ENCODE data around the gene RABGEF1. TPM values are rescaled to one million over a fixed set of nuclear protein-coding genes. Genes with fewer than 3 reads are reported as not detected.

RABGEF1 gene
- total and polyA plus RNA-seq, 2 experiments from 2014 or later: 16.3 to 28.1 TPM

DNA sequence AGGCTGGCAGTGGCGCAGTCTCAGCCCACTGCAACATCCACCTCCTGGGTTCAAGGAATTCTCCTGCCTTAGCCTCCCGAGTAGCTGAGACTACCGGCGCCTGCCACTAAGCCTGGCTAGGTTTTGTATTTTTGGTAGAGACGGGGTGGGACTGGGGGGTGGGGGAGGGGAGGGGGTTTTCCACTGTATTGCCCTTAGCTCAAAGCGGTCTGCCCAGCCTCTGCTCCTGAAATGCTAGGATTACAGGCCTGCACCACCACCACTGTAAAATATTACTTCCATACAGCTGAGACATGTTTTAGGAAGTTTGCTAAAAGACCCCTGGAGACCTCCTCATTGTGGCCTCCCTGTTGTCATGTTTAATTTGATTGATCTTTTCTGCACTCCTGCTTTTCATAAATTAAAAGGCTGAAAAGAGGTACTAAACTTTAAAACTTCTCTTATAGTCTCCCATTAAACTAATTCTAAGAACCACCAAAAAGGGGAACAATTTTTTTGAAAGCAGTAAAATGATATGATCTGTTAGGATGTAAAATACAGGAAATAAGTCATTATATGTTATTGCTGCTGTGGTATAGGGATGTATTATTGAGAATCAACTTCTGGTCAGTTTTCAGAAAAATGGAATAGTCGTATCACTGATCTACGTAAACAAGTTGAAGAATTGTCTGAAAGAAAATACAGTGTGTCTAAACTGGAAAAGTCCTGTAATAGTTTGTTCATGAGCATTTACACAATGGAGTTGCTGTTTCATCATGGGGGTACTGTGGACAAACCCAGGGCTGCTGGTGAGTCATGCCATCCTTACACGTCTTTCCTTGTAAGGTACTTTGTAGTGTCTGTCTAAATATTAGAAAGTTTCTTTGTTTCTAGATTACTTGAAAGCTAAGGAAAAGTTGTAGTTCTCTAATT is 107.6 kb downstream of the RABGEF1 start:
- no peak overlapping the region for H2AFZ ChIP-seq
- H4K20me1 ChIP-seq (ENCODE audit: insufficient read depth, poor library complexity, severe bottlenecking): no peaks in the 10 kb centered on the region
- no peaks in the 10 kb centered on the region for H3K27me3 ChIP-seq
- H3K27ac ChIP-seq: peak overlapping the region; percentile 62
- H3K4me1 ChIP-seq (ENCODE audit: insufficient read depth): peaks cover 13% of the 10 kb centered on the region
- 66% methylated on average over 7 of the region's 9 CpGs for WGBS (ENCODE audit: low lambda C conversion rate, missing lambda C conversion rate)
- no peaks in the 10 kb centered on the region for H3K9me3 ChIP-seq (ENCODE audit: low read depth)
- TF ChIP-seq EZH2phosphoT487 (IDR thresholded peaks at IDR 0.05; ENCODE audit: low read depth, severe bottlenecking, unreplicated experiment) (no peak), CTCF (IDR thresholded peaks at IDR 0.05; ENCODE audit: poor library complexity) (no peak)
- H3K36me3 ChIP-seq (replicated peaks; ENCODE audit: insufficient read depth, low read depth): no peaks in the 10 kb centered on the region
- no peaks in the 10 kb centered on the region for H3K9me2 ChIP-seq (replicated peaks; ENCODE audit: insufficient read depth)
- H3K79me2 ChIP-seq: peaks cover 6% of the 10 kb centered on the region
- peak; percentile 55 for DNase-seq (ENCODE audit: low spot score)
- no peak overlapping the region for H3K4me3 ChIP-seq
- H3K4me2 ChIP-seq: no peak overlapping the region

DNA sequence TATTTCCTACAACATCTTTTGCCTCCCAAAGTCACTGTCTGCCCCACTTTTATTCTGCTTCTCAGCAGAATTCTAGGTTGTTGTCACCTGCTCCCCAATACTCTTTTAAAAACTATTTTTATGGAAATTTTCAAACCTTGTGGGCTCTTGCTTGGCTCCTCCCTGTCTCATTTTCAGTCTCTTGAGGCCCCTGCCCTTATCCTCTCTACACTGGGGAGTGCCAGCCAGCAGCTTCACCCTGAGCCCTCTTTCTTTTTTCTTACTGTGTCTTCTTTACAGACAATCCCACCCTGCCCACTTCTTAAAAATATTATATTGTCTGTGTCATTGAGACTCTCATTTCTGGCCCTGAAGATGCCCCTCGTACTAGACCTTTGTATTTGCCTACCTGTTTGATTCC is 118.8 kb downstream of the RABGEF1 start:
- Histone ChIP-seq H3K4me2 (no peak overlapping the region), H3K9me3 (ENCODE audit: low read depth) (no peaks in the 10 kb centered on the region), H3K27me3 (no peaks in the 10 kb centered on the region), H4K20me1 (ENCODE audit: insufficient read depth, poor library complexity, severe bottlenecking) (no peaks in the 10 kb centered on the region), H3K27ac (no peak overlapping the region), H3K79me2 (no peaks in the 10 kb centered on the region), H3K4me1 (ENCODE audit: insufficient read depth) (no peaks in the 10 kb centered on the region), H2AFZ (no peak overlapping the region), H3K4me3 (no peak overlapping the region), H3K9me2 (replicated peaks; ENCODE audit: insufficient read depth) (no peaks in the 10 kb centered on the region), H3K36me3 (replicated peaks; ENCODE audit: insufficient read depth, low read depth) (no peaks in the 10 kb centered on the region)
- DNase-seq (ENCODE audit: low spot score): no peak
- WGBS (ENCODE audit: low lambda C conversion rate, missing lambda C conversion rate): 91% methylated on average over 1 of the region's 1 CpG
- TF ChIP-seq CTCF (IDR thresholded peaks at IDR 0.05; ENCODE audit: poor library complexity) (no peak), EZH2 (IDR thresholded peaks at IDR 0.05; ENCODE audit: borderline replicate concordance) (no peak), EZH2phosphoT487 (IDR thresholded peaks at IDR 0.05; ENCODE audit: low read depth, severe bottlenecking, unreplicated experiment) (no peak)

- H3K36me3 ChIP-seq (replicated peaks; ENCODE audit: insufficient read depth, low read depth): no peaks in the 10 kb centered on the region
- TF ChIP-seq CTCF (IDR thresholded peaks at IDR 0.05; ENCODE audit: poor library complexity) (no peak), EZH2phosphoT487 (IDR thresholded peaks at IDR 0.05; ENCODE audit: low read depth, severe bottlenecking, unreplicated experiment) (no peak), EZH2 (IDR thresholded peaks at IDR 0.05; ENCODE audit: borderline replicate concordance) (no peak)
- H2AFZ ChIP-seq: no peak overlapping the region
- H4K20me1 ChIP-seq (ENCODE audit: insufficient read depth, poor library complexity, severe bottlenecking): no peaks in the 10 kb centered on the region
- no peaks in the 10 kb centered on the region for H3K9me3 ChIP-seq (ENCODE audit: low read depth)
- DNase-seq (ENCODE audit: low spot score): no peak
- no peaks in the 10 kb centered on the region for H3K4me1 ChIP-seq (ENCODE audit: insufficient read depth)
- H3K27me3 ChIP-seq: no peaks in the 10 kb centered on the region
- H3K4me3 ChIP-seq: no peak overlapping the region
- no peak overlapping the region for H3K4me2 ChIP-seq
- H3K27ac ChIP-seq: no peak overlapping the region
- no peaks in the 10 kb centered on the region for H3K9me2 ChIP-seq (replicated peaks; ENCODE audit: insufficient read depth)
- H3K79me2 ChIP-seq: no peaks in the 10 kb centered on the region
- 86% methylated on average over 10 of the region's 10 CpGs for WGBS (ENCODE audit: low lambda C conversion rate, missing lambda C conversion rate)
Measured at GRCh38 chr7:66859794-66860645, 119.5 kb downstream of the RABGEF1 start.

Measured in hepatocyte (in vitro differentiated cells).